Measurements from ENCODE around the gene CD302. TPM values are rescaled to one million over a fixed set of nuclear protein-coding genes. Genes with fewer than 3 reads are reported as not detected.

The CD302 gene
- total and polyA plus RNA-seq, 8 donors, result 7.0 to 18.4 (median 12.0) TPM

DNA sequence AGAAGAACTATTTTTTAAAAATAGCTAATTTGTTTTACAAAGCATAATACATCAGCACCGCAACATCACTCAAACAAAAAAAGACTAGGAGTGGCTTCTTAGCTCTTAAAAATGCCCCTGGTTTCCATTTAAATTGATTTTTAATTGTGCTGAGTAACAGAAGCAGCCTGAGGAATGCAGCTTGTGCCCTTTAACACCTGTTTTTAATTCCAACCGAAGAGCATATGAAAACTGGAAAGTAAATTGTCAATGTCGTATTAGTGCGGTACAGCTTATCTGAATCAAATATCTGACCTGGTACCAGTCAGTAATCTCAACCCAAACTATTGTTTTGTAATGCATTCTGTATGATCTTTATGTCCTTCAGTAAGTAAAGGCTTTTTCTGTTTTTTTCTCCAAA is 13.2 kb upstream of the CD302 start:
- Histone ChIP-seq H3K4me3 (no peak overlapping the region), H3K27ac (no peak overlapping the region), H3K27me3 (no peaks in the 10 kb centered on the region), H3K9me3 (no peaks in the 10 kb centered on the region), H3K36me3 (no peaks in the 10 kb centered on the region), H3K4me1 (no peaks in the 10 kb centered on the region)
- intact Hi-C loops (cut with DNase I), result no loop called here
- no peak for ATAC-seq
- DNase-seq, result no peak
- TF ChIP-seq, protein P1, sequence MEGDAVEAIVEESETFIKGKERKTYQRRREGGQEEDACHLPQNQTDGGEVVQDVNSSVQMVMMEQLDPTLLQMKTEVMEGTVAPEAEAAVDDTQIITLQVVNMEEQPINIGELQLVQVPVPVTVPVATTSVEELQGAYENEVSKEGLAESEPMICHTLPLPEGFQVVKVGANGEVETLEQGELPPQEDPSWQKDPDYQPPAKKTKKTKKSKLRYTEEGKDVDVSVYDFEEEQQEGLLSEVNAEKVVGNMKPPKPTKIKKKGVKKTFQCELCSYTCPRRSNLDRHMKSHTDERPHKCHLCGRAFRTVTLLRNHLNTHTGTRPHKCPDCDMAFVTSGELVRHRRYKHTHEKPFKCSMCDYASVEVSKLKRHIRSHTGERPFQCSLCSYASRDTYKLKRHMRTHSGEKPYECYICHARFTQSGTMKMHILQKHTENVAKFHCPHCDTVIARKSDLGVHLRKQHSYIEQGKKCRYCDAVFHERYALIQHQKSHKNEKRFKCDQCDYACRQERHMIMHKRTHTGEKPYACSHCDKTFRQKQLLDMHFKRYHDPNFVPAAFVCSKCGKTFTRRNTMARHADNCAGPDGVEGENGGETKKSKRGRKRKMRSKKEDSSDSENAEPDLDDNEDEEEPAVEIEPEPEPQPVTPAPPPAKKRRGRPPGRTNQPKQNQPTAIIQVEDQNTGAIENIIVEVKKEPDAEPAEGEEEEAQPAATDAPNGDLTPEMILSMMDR (IDR thresholded peaks at IDR 0.05), result no peak
- no peak for FAIRE-seq
- WGBS, 2 donors, result 80 to 84% methylated on average over 4 of the region's 4 CpGs

DNA sequence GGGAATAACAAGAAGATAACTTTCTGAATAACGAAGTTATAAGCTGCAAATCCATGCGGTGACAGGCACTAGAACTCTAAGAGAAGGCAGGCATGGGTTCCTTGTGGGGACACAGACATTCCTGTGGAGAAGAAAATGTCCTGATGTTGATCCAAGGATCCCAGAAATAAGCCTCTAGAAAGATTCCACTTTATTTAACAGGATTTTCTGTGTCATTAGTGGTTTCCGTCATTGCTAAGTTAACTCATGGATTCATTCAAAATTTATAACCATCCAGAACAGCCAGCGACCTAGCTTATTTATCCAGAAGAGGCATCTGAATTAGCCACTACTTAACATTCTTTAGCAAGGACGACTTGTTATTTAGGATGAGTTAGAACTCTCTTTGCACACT is 10.0 kb upstream of the CD302 start:
- TF ChIP-seq, protein P1 (IDR thresholded peaks at IDR 0.05), result no peak
- intact Hi-C loops (cut with DNase I), result loop anchor here in 1 of 3 donors (10.0 kb wide), 1 partner anchor 93 kb away; the partner anchor contains the start of gene MARCHF7
- H3K36me3 ChIP-seq, result no peaks in the 10 kb centered on the region
- H3K27ac ChIP-seq, result no peak overlapping the region
- no peak for DNase-seq
- H3K9me3 ChIP-seq, result no peaks in the 10 kb centered on the region
- no peak for FAIRE-seq
- no peaks in the 10 kb centered on the region for H3K27me3 ChIP-seq
- peaks cover 0 to 2% (median 0%) of the 10 kb centered on the region in 3 donors for H3K4me1 ChIP-seq
- ATAC-seq, result no peak
- H3K4me3 ChIP-seq, result no peak overlapping the region
- 63 to 74% methylated on average over 5 of the region's 5 CpGs for WGBS, 2 donors

DNA sequence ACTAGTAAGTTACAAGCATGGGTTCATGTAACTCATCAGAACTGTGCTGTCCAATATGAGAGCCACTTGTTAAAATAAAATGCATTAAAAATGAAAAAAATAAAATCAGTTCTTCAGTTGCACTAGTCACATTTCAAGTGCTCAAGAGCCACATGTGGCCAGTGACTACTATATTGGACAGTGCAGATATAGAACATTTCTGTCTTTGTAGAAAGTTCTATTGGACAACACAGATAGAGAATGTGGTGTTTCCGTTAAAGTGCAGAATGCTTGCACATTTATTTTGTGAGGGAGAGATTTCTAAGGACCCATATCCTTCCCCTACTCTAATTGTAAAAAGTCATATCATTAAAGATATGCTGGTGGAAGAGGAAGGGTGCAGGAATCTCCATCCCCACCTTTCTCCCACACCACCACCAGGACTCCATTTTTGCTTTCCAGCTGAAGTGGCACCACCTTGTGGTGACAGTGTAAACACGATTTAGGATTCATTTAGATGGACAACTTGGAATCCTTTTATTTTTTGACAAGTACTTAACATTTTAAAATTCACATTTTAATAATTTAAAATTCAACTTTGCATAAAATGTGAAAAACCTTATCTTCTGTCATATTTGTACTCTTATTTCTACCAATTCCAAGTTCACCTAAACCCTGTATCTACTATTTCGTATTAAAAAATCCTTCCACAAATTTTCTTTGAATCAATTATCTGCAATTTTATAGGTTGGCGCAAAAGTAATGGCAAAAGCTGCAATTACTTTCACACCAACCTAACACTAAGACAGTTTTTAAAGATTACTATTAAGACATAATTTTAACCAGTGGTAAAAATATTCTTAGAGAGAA is 9.4 kb upstream of the CD302 start:
- Histone ChIP-seq H3K9me3 (no peaks in the 10 kb centered on the region), H3K4me1 (peaks cover 0 to 7% (median 0%) of the 10 kb centered on the region in 3 donors), H3K27ac (no peak overlapping the region), H3K27me3 (no peaks in the 10 kb centered on the region), H3K36me3 (no peaks in the 10 kb centered on the region), H3K4me3 (no peak overlapping the region)
- intact Hi-C loops (cut with DNase I), result loop anchor here in 1 of 3 donors (10.0 kb wide), 1 partner anchor 93 kb away; the partner anchor contains the start of gene MARCHF7
- WGBS, 2 donors, result 65 to 69% methylated on average over 4 of the region's 4 CpGs
- FAIRE-seq, result peak; percentile 73
- peak in 1 of 6 donors; percentile 45 for DNase-seq
- peak in 3 of 4 donors; percentile 76 to 85 (median 84) for ATAC-seq
- TF ChIP-seq, protein P1 (IDR thresholded peaks at IDR 0.05), result peak; percentile 38 to 67 (median 60)

DNA sequence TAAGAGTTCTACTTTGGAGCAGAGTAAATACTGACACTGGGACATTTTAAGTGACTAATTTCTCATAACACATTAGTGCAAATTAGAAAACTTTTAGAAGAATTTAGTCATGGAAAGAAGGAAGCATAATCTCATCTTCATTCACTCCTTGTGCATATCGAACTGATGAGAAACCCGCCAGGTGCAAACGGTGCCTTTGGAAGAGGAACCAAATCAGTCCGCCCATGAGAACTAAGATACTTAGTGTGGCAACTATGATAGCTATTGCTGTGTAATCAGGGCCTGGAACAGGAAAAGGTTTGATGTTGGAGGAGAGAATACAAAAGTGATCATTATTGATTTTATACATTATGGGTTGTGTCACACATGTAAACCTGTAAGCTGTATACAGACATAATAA is 6.9 kb upstream of the CD302 start:
- intact Hi-C loops (cut with DNase I), result loop anchor here in 1 of 3 donors (10.0 kb wide), 1 partner anchor 90 kb away; the partner anchor contains the start of gene MARCHF7
- peak in 3 of 4 donors; percentile 33 to 66 (median 53) for ATAC-seq
- 39 to 51% methylated on average over 4 of the region's 4 CpGs for WGBS, 2 donors

More for the DNA sequence above, 6.9 kb upstream of the CD302 start:
- H3K9me3 ChIP-seq, result no peaks in the 10 kb centered on the region
- no peak overlapping the region for H3K4me3 ChIP-seq
- no peak overlapping the region for H3K27ac ChIP-seq
- DNase-seq (peak in 2 of 6 donors; percentile 25 to 29), FAIRE-seq (no peak)
- H3K36me3 ChIP-seq, result no peaks in the 10 kb centered on the region
- no peaks in the 10 kb centered on the region for H3K27me3 ChIP-seq
- TF ChIP-seq, protein P1 (IDR thresholded peaks at IDR 0.05), result no peak
- peaks cover 0 to 7% (median 0%) of the 10 kb centered on the region in 3 donors for H3K4me1 ChIP-seq

All from pancreas (tissue), 10 donors.